IPS DF 4.7 (cell line): ENCODE measurements around the gene IRF6.

ENCODE experiments used
- DNase-seq: peaks from one replicate; pipeline ENCODE4 v3.0.0-alpha.2; 2013; ENCODE audit warnings: low spot score; ENCODE audit errors: extremely low read depth

The IRF6 gene

DNA sequence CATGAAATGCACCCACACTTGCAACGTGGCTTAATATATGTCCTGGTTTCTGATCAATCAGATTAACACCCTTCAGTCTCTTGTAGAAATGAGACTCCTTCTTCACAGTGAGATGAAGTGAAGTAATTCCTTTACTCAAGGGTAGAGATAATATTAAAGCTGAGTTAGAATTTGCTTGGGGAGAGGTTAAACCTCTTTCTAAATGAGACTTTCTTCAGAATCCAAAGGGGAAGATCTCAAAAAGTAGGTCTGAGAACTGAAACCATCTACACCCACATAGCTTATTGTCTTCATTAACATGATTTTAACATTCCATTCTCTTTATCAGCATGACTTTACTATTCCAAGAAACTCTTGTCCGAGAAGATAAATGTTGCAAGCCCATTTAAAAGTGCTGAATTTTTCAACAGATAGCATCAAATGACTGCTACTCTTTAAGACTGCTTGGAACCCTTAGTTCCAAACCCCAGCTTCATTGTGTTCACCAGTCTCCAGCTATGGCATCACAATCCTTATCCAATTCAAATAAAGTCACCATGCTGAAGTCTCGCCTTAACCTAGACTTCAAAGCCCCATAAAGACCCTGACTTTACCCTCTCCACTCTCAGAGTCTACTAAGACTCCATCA is 69.3 kb downstream of the IRF6 start:
- DNase-seq, result no peak
